Subcutaneous abdominal adipose tissue (tissue), 5 donors: ENCODE results near the gene LGALS9.
A peak's percentile ranks its signal among the peaks of the same experiment; 100 is the strongest.

Source experiments
- H3K27ac ChIP-seq: one replicate; pipeline ENCODE4 v1.7.0; 2013; ENCODE audit warnings: low read depth, mild to moderate bottlenecking, inconsistent platforms, low read length, moderate library complexity
- H3K27me3 ChIP-seq, 5 donors: one replicate each; pipeline ENCODE4 v1.7.0; 2013; ENCODE audit warnings: low read length in 5 of 5, inconsistent platforms in 1 of 5; ENCODE audit not compliant: control insufficient read depth in 5 of 5, insufficient read depth in 4 of 5
- H3K36me3 ChIP-seq, 5 donors: one replicate each; pipeline ENCODE4 v1.7.0; 2013; ENCODE audit warnings: low read length in 5 of 5; ENCODE audit not compliant: control insufficient read depth in 5 of 5, insufficient read depth in 5 of 5
- H3K4me1 ChIP-seq, 5 donors: one replicate each; pipeline ENCODE4 v1.7.0; 2013; ENCODE audit warnings: low read length in 5 of 5, mild to moderate bottlenecking in 3 of 5, moderate library complexity in 1 of 5; ENCODE audit not compliant: control insufficient read depth in 5 of 5, insufficient read depth in 5 of 5
- H3K4me3 ChIP-seq, 5 donors: one replicate each; pipeline ENCODE4 v1.7.0; 2013; ENCODE audit warnings: low read length in 5 of 5, low read depth in 1 of 5
- H3K9ac ChIP-seq, 5 donors: one replicate each; pipeline ENCODE4 v1.7.0; 2013; ENCODE audit warnings: low read length in 5 of 5, mild to moderate bottlenecking in 4 of 5, moderate library complexity in 3 of 5
- H3K9me3 ChIP-seq, 5 donors: one replicate each; pipeline ENCODE4 v1.7.0; 2013; ENCODE audit warnings: low read length in 5 of 5; ENCODE audit not compliant: control insufficient read depth in 5 of 5
- donor health status: healthy.
- donor health status: healthy.
- donor health status: healthy.
- donor health status: healthy.
- donor health status: healthy.

LGALS9 gene

GRCh38 chr17:27630607-27631410, at the start of gene LGALS9:
LGALS9 (plus strand) TSS chr17:27631188; CDS start chr17:27631266, 78 bp downstream.
- Histone ChIP-seq H3K36me3 (peaks cover 0 to 13% (median 8%) of the 10 kb centered on the region in 5 donors), H3K9me3 (no peaks in the 10 kb centered on the region), H3K9ac (peak within 1 kb of the TSS in 3 of 5 donors; percentile 16 to 69 (median 47)), H3K4me3 (peak within 1 kb of the TSS; percentile 43 to 79 (median 65)), H3K27ac (peak within 1 kb of the TSS; percentile 30), H3K4me1 (peaks cover 10 to 47% (median 38%) of the 10 kb centered on the region in 5 donors), H3K27me3 (no peaks in the 10 kb centered on the region)

- Histone ChIP-seq H3K36me3 (peaks cover 0 to 49% (median 37%) of the 10 kb centered on the region in 5 donors), H3K27me3 (no peaks in the 10 kb centered on the region), H3K4me1 (peaks cover 4 to 16% (median 8%) of the 10 kb centered on the region in 5 donors), H3K9me3 (no peaks in the 10 kb centered on the region), H3K9ac (no peak overlapping the region), H3K27ac (no peak overlapping the region), H3K4me3 (no peak overlapping the region)
These were observed 48.3 kb upstream of the LGALS9 start for GRCh38 chr17:27582696-27583095.

GRCh38 chr17:27585153-27585681, 45.8 kb upstream of the LGALS9 start:
- Histone ChIP-seq H3K27me3 (no peaks in the 10 kb centered on the region), H3K4me1 (peaks cover 0 to 15% (median 12%) of the 10 kb centered on the region in 5 donors), H3K9ac (no peak overlapping the region), H3K27ac (no peak overlapping the region), H3K9me3 (no peaks in the 10 kb centered on the region), H3K36me3 (peaks cover 0 to 59% (median 46%) of the 10 kb centered on the region in 5 donors), H3K4me3 (no peak overlapping the region)

- Histone ChIP-seq H3K9ac (no peak overlapping the region), H3K27ac (no peak overlapping the region), H3K4me1 (peaks cover 0 to 15% (median 12%) of the 10 kb centered on the region in 5 donors), H3K27me3 (no peaks in the 10 kb centered on the region), H3K4me3 (no peak overlapping the region), H3K36me3 (peaks cover 0 to 63% (median 47%) of the 10 kb centered on the region in 5 donors), H3K9me3 (no peaks in the 10 kb centered on the region)
These were observed 45.2 kb upstream of the LGALS9 start for GRCh38 chr17:27585792-27586191.

- no peak overlapping the region for H3K27ac ChIP-seq
- no peak overlapping the region for H3K9ac ChIP-seq
- no peaks in the 10 kb centered on the region for H3K27me3 ChIP-seq
- H3K4me1 ChIP-seq = peaks cover 0 to 15% (median 12%) of the 10 kb centered on the region in 5 donors
- no peaks in the 10 kb centered on the region for H3K9me3 ChIP-seq
- no peak overlapping the region for H3K4me3 ChIP-seq
- H3K36me3 ChIP-seq = peaks cover 0 to 68% (median 48%) of the 10 kb centered on the region in 5 donors
These were observed 44.7 kb upstream of the LGALS9 start for GRCh38 chr17:27586203-27586721.

GRCh38 chr17:27588354-27588753, 42.6 kb upstream of the LGALS9 start:
- H3K27me3 ChIP-seq = no peaks in the 10 kb centered on the region
- no peaks in the 10 kb centered on the region for H3K9me3 ChIP-seq
- H3K36me3 ChIP-seq = peaks cover 0 to 76% (median 61%) of the 10 kb centered on the region in 5 donors
- no peak overlapping the region for H3K27ac ChIP-seq
- peaks cover 0 to 15% (median 12%) of the 10 kb centered on the region in 5 donors for H3K4me1 ChIP-seq
- peak overlapping the region in 1 of 5 donors; percentile 19 for H3K9ac ChIP-seq
- no peak overlapping the region for H3K4me3 ChIP-seq

- H3K4me3 ChIP-seq = no peak overlapping the region
- H3K36me3 ChIP-seq = peaks cover 0 to 82% (median 65%) of the 10 kb centered on the region in 5 donors
- peaks cover 0 to 7% (median 4%) of the 10 kb centered on the region in 5 donors for H3K4me1 ChIP-seq
These were observed 40.1 kb upstream of the LGALS9 start for GRCh38 chr17:27590864-27591263.

GRCh38 chr17:27591986-27592385, 39.0 kb upstream of the LGALS9 start:
- no peaks in the 10 kb centered on the region for H3K9me3 ChIP-seq
- H3K36me3 ChIP-seq = peaks cover 0 to 81% (median 60%) of the 10 kb centered on the region in 5 donors

More at GRCh38 chr17:27590864-27591263, 40.1 kb upstream of the LGALS9 start:
- Histone ChIP-seq H3K27me3 (no peaks in the 10 kb centered on the region), H3K27ac (no peak overlapping the region), H3K9me3 (no peaks in the 10 kb centered on the region), H3K9ac (no peak overlapping the region)

GRCh38 chr17:27593232-27593856, 37.6 kb upstream of the LGALS9 start:
- Histone ChIP-seq H3K4me3 (no peak overlapping the region), H3K36me3 (peaks cover 0 to 82% (median 63%) of the 10 kb centered on the region in 5 donors), H3K9ac (no peak overlapping the region), H3K27ac (no peak overlapping the region), H3K4me1 (peaks cover 0 to 2% (median 0%) of the 10 kb centered on the region in 5 donors), H3K9me3 (no peaks in the 10 kb centered on the region), H3K27me3 (no peaks in the 10 kb centered on the region)

More at GRCh38 chr17:27591986-27592385, 39.0 kb upstream of the LGALS9 start:
- H3K4me3 ChIP-seq = no peak overlapping the region
- H3K27me3 ChIP-seq = no peaks in the 10 kb centered on the region
- H3K4me1 ChIP-seq = peaks cover 0 to 4% (median 0%) of the 10 kb centered on the region in 5 donors
- H3K27ac ChIP-seq = no peak overlapping the region
- no peak overlapping the region for H3K9ac ChIP-seq
